H9 (cell line): Measurements from ENCODE around the gene ANKRD42. TPM values are rescaled to one million over a fixed set of nuclear protein-coding genes. Genes with fewer than 3 reads are reported as not detected.

ENCODE experiments used
- DNase-seq: peaks from one replicate; pipeline ENCODE4 v3.0.0-alpha.2; 2017
- H2AFZ ChIP-seq: one replicate; pipeline ENCODE4 v1.6.1; 2013; ENCODE audit warnings: mild to moderate bottlenecking, low read length, control low read depth, moderate library complexity
- H2AK5ac ChIP-seq: 2 replicates; pipeline ENCODE4 v1.6.1; 2013; ENCODE audit warnings: low read length, control low read depth, mixed read lengths; ENCODE audit not compliant: insufficient read length
- H2BK120ac ChIP-seq: one replicate; pipeline ENCODE4 v1.6.1; 2013; ENCODE audit warnings: low read depth, mild to moderate bottlenecking, low read length, control low read depth, inconsistent platforms; ENCODE audit not compliant: poor library complexity, severe bottlenecking
- H2BK12ac ChIP-seq: 2 replicates; pipeline ENCODE4 v1.6.1; 2013; ENCODE audit warnings: low read length, control low read depth, mixed read lengths, low read depth; ENCODE audit not compliant: insufficient read length
- H2BK15ac ChIP-seq: 2 replicates; pipeline ENCODE4 v1.6.1; 2013; ENCODE audit warnings: low read depth, low read length, control low read depth
- H2BK20ac ChIP-seq: one replicate; pipeline ENCODE4 v1.6.1; 2013; ENCODE audit warnings: low read depth, mild to moderate bottlenecking, low read length, control low read depth, inconsistent platforms; ENCODE audit not compliant: poor library complexity, severe bottlenecking
- H2BK5ac ChIP-seq: 2 replicates; pipeline ENCODE4 v1.6.1; 2013; ENCODE audit warnings: low read length, control low read depth, mixed read lengths; ENCODE audit not compliant: insufficient read length
- H3K14ac ChIP-seq: 2 replicates; pipeline ENCODE4 v1.6.1; 2013; ENCODE audit warnings: low read length, control low read depth; ENCODE audit not compliant: insufficient read depth
- H3K18ac ChIP-seq: 2 replicates; pipeline ENCODE4 v1.6.1; 2013; ENCODE audit warnings: low read depth, mild to moderate bottlenecking, mixed read lengths, low read length, control low read depth; ENCODE audit not compliant: insufficient read length
- H3K23ac ChIP-seq: 2 replicates; pipeline ENCODE4 v1.6.1; 2013; ENCODE audit warnings: low read length, control low read depth, mixed read lengths, low read depth; ENCODE audit not compliant: insufficient read length
- H3K23me2 ChIP-seq: 2 replicates; pipeline ENCODE4 v1.6.1; 2013; ENCODE audit warnings: low read depth, mild to moderate bottlenecking, mixed read lengths, low read length, control low read depth; ENCODE audit not compliant: insufficient read length, poor library complexity, severe bottlenecking
- H3K27ac ChIP-seq: 2 replicates; pipeline ENCODE4 v1.5.1; 2013; ENCODE audit warnings: low read length, control low read depth, mixed read lengths, low read depth; ENCODE audit not compliant: insufficient read length
- H3K27me3 ChIP-seq: 2 replicates; pipeline ENCODE4 v1.6.1; 2013; ENCODE audit warnings: low read length, control low read depth, inconsistent platforms; ENCODE audit not compliant: insufficient read depth
- H3K4ac ChIP-seq: 2 replicates; pipeline ENCODE4 v1.6.1; 2013; ENCODE audit warnings: low read depth, mild to moderate bottlenecking, control low read depth, inconsistent platforms, low read length, moderate library complexity
- H3K4me1 ChIP-seq: 2 replicates; pipeline ENCODE4 v1.6.1; 2013; ENCODE audit warnings: low read length, control low read depth, inconsistent platforms; ENCODE audit not compliant: insufficient read depth
- H3K4me2 ChIP-seq: 2 replicates; pipeline ENCODE4 v1.6.1; 2013; ENCODE audit warnings: low read length, control low read depth, mixed read lengths; ENCODE audit not compliant: insufficient read length, insufficient read depth
- H3K56ac ChIP-seq: 2 replicates; pipeline ENCODE4 v1.6.1; 2013; ENCODE audit warnings: low read depth, mild to moderate bottlenecking, mixed read lengths, low read length, control low read depth; ENCODE audit not compliant: insufficient read length
- H3K79me1 ChIP-seq: 2 replicates; pipeline ENCODE4 v1.6.1; 2013; ENCODE audit warnings: low read depth, mild to moderate bottlenecking, moderate library complexity, low read length, control low read depth, inconsistent platforms; ENCODE audit not compliant: insufficient read depth, poor library complexity, severe bottlenecking
- H3K79me2 ChIP-seq: 2 replicates; pipeline ENCODE4 v1.6.1; 2013; ENCODE audit warnings: low read length, control low read depth, inconsistent platforms; ENCODE audit not compliant: insufficient read depth
- H3K9ac ChIP-seq: 2 replicates; pipeline ENCODE4 v1.6.1; 2013; ENCODE audit warnings: low read length, control low read depth, mixed read lengths; ENCODE audit not compliant: insufficient read length; ENCODE audit errors: extremely low read depth
- H3K9me3 ChIP-seq: one replicate; pipeline ENCODE4 v1.6.1; 2013; ENCODE audit warnings: low read depth, low read length, inconsistent platforms; ENCODE audit not compliant: control insufficient read depth
- H3T11ph ChIP-seq: one replicate; pipeline ENCODE4 v1.6.1; 2013; ENCODE audit warnings: mild to moderate bottlenecking, low read length, control low read depth, inconsistent platforms
- H4K20me1 ChIP-seq: one replicate; pipeline ENCODE4 v1.6.1; 2013; ENCODE audit not compliant: control insufficient read depth, insufficient read length, insufficient read depth
- H4K5ac ChIP-seq: 2 replicates; pipeline ENCODE4 v1.6.1; 2013; ENCODE audit warnings: low read depth, mild to moderate bottlenecking, mixed read lengths, low read length, control low read depth; ENCODE audit not compliant: insufficient read length
- H4K8ac ChIP-seq: replicated peaks from 2 replicates; pipeline ENCODE4 v1.6.1; 2013; ENCODE audit warnings: low read length, control low read depth, mixed read lengths, low read depth; ENCODE audit not compliant: insufficient read length
- H4K91ac ChIP-seq: 2 replicates; pipeline ENCODE4 v1.6.1; 2013; ENCODE audit warnings: low read depth, mild to moderate bottlenecking, moderate library complexity, mixed read lengths, low read length, control low read depth; ENCODE audit not compliant: insufficient read length
- H3K27ac Mint-ChIP-seq, 3 experiments: 2 replicates in 2 of 3; 3 replicates in 1 of 3; pipeline ENCODE4 v1.8.0; 2020 to 2021; ENCODE audit warnings: mixed read lengths in 3 of 3, mild to moderate bottlenecking in 1 of 3, moderate library complexity in 1 of 3
- H3K27me3 Mint-ChIP-seq: 2 replicates; pipeline ENCODE4 v1.8.0; 2021; ENCODE audit warnings: low read depth, mild to moderate bottlenecking, moderate library complexity, mixed read lengths
- H3K36me3 Mint-ChIP-seq, 3 experiments: 2 replicates in 2 of 3; 3 replicates in 1 of 3; pipeline ENCODE4 v1.8.0; 2020 to 2021; ENCODE audit warnings: low read depth in 3 of 3, mixed read lengths in 3 of 3; ENCODE audit not compliant: insufficient read depth in 1 of 3
- H3K4me1 Mint-ChIP-seq, 2 experiments: 2 replicates each; pipeline ENCODE4 v1.8.0; 2020; ENCODE audit warnings: mixed read lengths in 2 of 2
- H3K4me3 Mint-ChIP-seq, 2 experiments: 2 replicates in 1 of 2; 3 replicates in 1 of 2; pipeline ENCODE4 v1.8.0; 2020 to 2021; ENCODE audit warnings: mild to moderate bottlenecking in 2 of 2, mixed read lengths in 2 of 2, moderate library complexity in 1 of 2
- H3K9me3 Mint-ChIP-seq, 2 experiments: 2 replicates in 1 of 2; 3 replicates in 1 of 2; pipeline ENCODE4 v1.8.0; 2020; ENCODE audit warnings: mild to moderate bottlenecking in 2 of 2, mixed read lengths in 2 of 2, moderate library complexity in 1 of 2
- CTCF ChIP-seq: fragments of 200-600 bp; sonication (generic); conservative IDR thresholded peaks from 3 replicates; pipeline ENCODE4 v1.8.0; 2021; ENCODE audit warnings: antibody characterized with exemption, mild to moderate bottlenecking
- WGBS: extraction: QIAGEN DNeasy Blood & Tissue Kit; methylation state at CpG from one replicate; pipeline ENCODE4 v1.1.7; 2013; ENCODE audit warnings: missing lambda C conversion rate, low lambda C conversion rate, mixed read lengths; ENCODE audit not compliant: insufficient read length; ENCODE audit errors: extremely low coverage; 5-methylcytosine and 5-hydroxymethylcytosine counted together
- total RNA-seq: library from RNA; stranded (reverse); gene quantifications from 2 replicates; pipeline ENCODE4 v1.2.1, GENCODE V29; 2021

ANKRD42 gene
- total RNA-seq, 1 experiment from 2014 or later: 4.9 TPM

- Histone ChIP-seq H3K9me3 (no peaks in the 10 kb centered on the region), H2BK20ac (no peak overlapping the region), H3K14ac (no peak overlapping the region), H3K79me1 (no peaks in the 10 kb centered on the region), H3K27me3 (no peaks in the 10 kb centered on the region), H3K4ac (no peak overlapping the region), H3K4me1 (no peaks in the 10 kb centered on the region), H3T11ph (no peak overlapping the region), H2BK5ac (no peak overlapping the region), H2BK12ac (no peak overlapping the region), H3K9ac (no peak overlapping the region), H2BK15ac (no peak overlapping the region), H4K8ac (no peak overlapping the region), H4K5ac (no peak overlapping the region), H3K56ac (no peak overlapping the region), H2BK120ac (no peak overlapping the region), H2AFZ (no peak overlapping the region), H3K23ac (no peak overlapping the region), H3K79me2 (no peaks in the 10 kb centered on the region), H3K18ac (no peak overlapping the region), H3K27ac (no peak overlapping the region), H4K91ac (no peak overlapping the region), H4K20me1 (no peaks in the 10 kb centered on the region), H3K4me2 (no peak overlapping the region), H2AK5ac (no peak overlapping the region), H3K23me2 (no peaks in the 10 kb centered on the region)
- H3K4me3 Mint-ChIP-seq: no peak overlapping the region
- DNase-seq: no peak
- H3K27me3 Mint-ChIP-seq: no peaks in the 10 kb centered on the region
- H3K27ac Mint-ChIP-seq: no peak overlapping the region
- no peaks in the 10 kb centered on the region for H3K4me1 Mint-ChIP-seq
- peaks cover 0 to 5% (median 4%) of the 10 kb centered on the region in 3 experiments; a peak in 5 of 7 replicates for H3K36me3 Mint-ChIP-seq
- no CpG with 5 or more reads among the region's 3 CpGs for WGBS
- TF ChIP-seq CTCF: no peak
- H3K9me3 Mint-ChIP-seq: no peaks in the 10 kb centered on the region
These were observed 64.3 kb downstream of the ANKRD42 start for GRCh38 chr11:83257761-83258168.
